ENCODE data around the gene CARNS1.

Gene CARNS1

GRCh38 chr11:67376873-67377808, 38.3 kb upstream of the CARNS1 start:
- no peak for DNase-seq

GRCh38 chr11:67378544-67378943, 36.9 kb upstream of the CARNS1 start:
- no peak for DNase-seq

DNA sequence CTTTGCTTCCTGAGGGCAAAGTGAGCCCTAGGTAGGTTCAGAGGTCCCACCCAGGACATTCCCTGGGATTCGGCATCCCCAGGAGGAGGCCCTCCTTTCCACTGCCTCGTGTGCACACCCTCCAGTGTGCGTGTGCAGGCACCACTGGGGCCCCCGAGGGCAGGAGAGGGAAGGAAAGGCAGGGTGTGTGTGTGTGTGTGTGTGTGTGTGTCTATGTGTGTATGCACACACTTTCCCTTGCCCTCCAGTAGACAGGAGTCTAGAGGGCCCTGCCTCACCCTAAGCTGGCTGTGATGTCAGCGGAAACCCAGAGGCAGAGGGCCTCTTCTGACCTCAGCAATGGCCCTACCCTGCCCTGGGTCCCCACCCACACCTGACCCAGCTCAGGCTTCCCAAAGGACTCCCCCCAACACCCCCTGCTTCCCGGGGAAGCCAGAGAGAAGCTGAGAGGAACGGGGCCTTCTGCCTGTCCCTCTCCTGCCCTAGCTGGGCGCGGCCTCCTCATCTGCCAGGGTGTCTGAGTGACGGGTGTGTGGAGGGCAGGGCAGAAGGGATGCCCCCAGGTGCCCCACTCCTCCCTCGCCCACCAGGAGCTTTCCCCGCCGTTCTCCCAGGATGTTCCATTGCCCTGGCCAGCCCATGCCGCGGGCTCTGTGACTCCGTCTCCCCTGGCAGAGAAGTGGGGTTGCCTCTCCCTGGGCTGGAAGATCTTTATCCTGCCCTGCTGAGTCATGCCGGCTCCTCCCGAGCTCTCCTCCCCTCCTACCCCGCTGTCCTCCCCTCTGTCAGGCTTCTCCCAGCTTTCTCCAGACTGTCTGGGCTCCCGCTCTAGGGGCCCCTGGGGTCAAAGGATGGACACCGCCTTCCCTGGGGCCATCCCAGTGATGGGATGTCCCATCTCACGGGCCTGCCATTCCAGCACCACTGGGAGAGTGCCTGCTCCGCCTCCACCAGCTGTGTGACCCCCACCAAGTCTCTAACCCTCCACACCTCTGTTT, 36.1 kb upstream of the CARNS1 start:
- no peak for DNase-seq

DNA sequence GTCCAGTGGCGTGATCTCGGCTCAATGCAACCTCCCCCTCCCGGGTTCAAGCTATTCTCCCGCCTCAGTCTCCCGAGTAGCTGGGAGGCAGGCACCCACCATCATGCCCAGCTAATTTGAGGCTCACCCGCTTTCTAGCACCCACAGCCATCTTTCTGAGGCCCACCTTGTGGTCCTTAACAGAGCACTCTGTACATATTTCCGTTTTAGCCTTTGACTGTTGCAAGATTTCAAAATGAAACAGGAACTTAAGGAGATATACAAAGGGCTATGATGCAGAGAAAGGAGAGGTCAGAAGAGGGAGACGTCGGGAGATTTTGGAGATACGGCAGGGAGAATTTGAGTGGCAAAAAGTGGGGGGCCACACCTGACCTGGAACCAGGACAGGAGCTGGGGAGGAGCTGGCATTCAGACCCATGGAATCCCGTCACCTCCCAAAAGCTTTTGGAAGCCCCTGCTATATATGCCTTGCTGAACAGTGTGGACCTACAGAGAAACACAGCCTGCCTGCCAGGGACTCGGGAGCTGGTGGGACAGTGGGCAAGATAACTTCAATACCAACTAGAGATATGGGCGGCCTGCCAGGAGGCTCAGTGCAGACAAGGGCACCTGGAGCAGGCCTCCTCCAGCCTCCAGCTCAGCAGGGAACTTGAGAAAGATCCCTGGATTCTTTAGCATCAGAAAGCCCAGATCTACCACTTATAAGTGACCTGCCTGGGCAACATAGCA, 34.1 kb upstream of the CARNS1 start:
- no peak for DNase-seq

GRCh38 chr11:67382276-67383136, 33.0 kb upstream of the CARNS1 start:
- DNase-seq, result peak; percentile 86 to 87

GRCh38 chr11:67384851-67385366, 30.6 kb upstream of the CARNS1 start:
- no peak for DNase-seq

DNA sequence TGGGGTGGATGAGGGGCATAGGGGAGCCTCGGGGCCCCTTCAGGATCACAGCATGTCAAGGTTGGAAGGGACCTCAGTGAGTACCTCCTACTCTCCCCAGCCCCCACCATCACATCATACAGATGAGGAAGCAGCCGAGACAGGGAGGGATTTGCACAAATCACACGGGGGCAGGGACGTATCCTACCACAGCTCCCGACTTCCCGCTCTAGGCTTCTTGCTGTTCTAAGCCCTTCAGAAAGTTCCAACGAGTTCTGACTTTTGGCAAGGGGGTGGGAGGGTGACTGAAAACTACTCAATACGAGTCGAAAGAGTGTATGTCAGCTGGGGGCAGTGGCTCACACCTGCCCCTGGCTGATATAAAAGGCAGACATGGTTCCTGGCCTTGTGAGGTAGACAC, 28.4 kb upstream of the CARNS1 start:
- no peak for DNase-seq

GRCh38 chr11:67387518-67387917, 28.0 kb upstream of the CARNS1 start:
- no peak for DNase-seq

GRCh38 chr11:67389477-67389876, 26.0 kb upstream of the CARNS1 start:
- peak; percentile 60 to 70 for DNase-seq

DNA sequence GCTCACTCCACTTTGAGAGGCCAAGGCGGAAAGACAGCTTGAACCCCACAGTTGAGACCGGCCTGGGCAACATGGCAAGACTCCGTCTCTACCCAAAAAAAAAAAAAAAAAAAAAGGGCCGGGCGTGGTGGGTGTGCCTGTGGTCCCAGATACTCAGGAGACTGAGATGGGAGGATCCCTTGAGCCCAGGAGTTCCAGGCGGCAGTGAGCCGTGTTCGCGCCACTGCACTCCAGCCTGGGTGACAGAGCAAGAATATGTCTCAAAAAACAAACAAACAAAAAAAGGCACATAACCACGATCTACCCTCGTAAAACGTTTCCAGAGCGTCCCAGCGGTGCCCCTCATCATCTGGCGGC, 24.6 kb upstream of the CARNS1 start:
- DNase-seq, result no peak

GRCh38 chr11:67391304-67392182, 23.9 kb upstream of the CARNS1 start, which contains the start of gene RAD9A:
TSS of gene RAD9A (plus strand) at chr11:67391986. CDS start at chr11:67392045, 59 bp downstream.
- peak; percentile 93 to 94 for DNase-seq

GRCh38 chr11:67392183-67392715, 23.2 kb upstream of the CARNS1 start:
- no peak for DNase-seq

GRCh38 chr11:67393437-67393836, 22.0 kb upstream of the CARNS1 start:
- no peak for DNase-seq

GRCh38 chr11:67393990-67394389, 21.5 kb upstream of the CARNS1 start:
- no peak for DNase-seq

GRCh38 chr11:67395555-67396258, 19.8 kb upstream of the CARNS1 start:
- DNase-seq, result no peak

GRCh38 chr11:67396259-67396581, 19.3 kb upstream of the CARNS1 start:
- DNase-seq, result no peak

DNA sequence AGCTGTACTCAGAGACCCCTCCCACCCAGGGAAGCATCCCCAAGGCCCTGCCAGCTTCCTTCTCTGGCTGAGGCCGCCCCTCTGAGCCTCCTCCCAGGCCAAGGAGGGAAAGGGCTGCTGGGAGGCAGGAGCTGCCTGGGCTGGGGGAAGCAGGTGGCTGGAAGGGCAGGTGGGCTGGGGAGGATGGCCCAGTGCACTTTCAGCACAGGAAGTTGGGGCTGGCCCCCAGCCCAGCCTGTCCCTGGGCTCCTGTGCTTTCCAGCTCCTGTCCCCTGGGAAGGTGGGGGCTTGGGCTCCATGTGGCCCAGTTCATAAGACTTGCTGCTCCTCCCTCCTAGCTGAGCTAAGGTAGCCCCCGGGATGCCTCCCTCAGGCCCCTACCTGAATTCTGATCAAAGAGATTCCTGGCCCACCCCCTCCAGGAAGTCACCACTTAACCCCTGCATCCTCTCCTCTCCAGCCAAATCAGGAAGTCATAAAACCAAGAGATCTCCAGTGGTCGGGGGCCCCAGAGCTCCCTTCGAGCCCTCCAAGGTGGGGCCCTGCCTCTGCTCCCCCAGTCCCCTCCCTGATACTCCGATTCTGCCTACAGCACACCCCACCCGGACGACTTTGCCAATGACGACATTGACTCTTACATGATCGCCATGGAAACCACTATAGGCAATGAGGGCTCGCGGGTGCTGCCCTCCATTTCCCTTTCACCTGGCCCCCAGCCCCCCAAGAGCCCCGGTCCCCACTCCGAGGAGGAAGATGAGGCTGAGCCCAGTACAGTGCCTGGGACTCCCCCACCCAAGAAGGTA, 18.7 kb upstream of the CARNS1 start:
- DNase-seq, result no peak

- no peak for DNase-seq
Measured at GRCh38 chr11:67397536-67397935, 17.9 kb upstream of the CARNS1 start.
